Measurements from ENCODE around the gene AP1B1.

AP1B1 gene

DNA sequence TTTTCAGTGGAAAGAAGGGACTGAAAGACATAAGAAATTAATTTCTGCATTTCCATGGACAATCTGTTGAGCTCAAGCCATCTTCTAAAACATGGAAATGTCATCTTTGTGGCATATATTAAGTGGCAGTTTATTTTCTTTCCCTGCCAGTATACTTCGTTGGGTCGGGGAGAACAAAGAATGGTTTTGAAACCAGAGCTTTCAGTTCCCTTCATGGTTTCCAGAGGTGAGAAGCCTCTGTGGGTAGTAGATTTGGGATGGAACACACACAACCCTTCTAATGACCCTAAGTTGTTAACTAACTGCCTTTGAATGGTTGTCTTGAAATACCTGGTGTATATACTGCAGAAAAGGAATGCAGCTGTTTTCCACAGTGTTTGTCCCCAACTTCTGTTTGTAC lies 99.5 kb downstream of the AP1B1 start:
- no peak overlapping the region for H3K27ac ChIP-seq
- no peak for TF ChIP-seq CTCF (conservative IDR thresholded peaks at IDR 0.05)
- no peak for TF ChIP-seq ZFX (IDR thresholded peaks at IDR 0.05)

DNA sequence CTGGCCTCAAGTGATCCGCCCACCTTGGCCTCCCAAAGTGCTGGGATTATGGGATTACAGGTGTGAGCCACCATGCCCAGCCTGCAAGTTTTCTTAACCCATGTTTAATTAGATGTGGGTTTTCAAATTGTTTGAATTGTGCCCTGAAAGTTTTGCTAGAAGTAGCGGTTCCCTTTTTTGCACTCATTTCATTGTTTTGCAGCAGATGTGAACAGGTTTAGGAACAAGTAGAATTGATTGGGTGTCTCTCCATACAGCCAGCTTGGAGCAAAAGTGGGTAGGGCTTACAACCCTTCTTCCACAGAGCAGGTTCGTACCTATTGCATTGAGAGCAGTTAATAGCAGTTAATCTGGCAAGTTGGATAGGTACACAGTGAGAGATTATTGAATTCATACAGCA lies 104.2 kb downstream of the AP1B1 start:
- no peak overlapping the region for H3K27ac ChIP-seq

DNA sequence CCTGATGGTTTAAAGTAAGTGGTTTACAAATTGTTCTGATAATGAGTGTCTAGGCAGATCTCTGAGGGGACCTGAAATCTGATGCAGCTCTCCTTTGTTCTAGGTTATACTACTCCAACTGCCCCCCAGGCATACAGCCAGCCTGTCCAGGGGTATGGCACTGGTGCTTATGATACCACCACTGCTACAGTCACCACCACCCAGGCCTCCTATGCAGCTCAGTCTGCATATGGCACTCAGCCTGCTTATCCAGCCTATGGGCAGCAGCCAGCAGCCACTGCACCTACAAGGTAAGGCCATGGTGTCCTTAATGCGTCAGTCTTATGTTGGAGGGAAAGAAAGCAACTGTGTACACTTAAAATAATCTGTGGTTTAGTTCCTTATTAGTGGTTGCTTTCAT lies 110.4 kb downstream of the AP1B1 start:
- no peak overlapping the region for H3K27ac ChIP-seq
- no peak for TF ChIP-seq ZFX (IDR thresholded peaks at IDR 0.05)
- no peak for TF ChIP-seq CTCF (conservative IDR thresholded peaks at IDR 0.05)

More for the DNA sequence above, 104.2 kb downstream of the AP1B1 start:
- TF ChIP-seq CTCF (conservative IDR thresholded peaks at IDR 0.05) (no peak), ZFX (IDR thresholded peaks at IDR 0.05) (no peak)
